IPS-18a (cell line): ENCODE data around the gene OR7A17.

Source experiments
- H3K27ac ChIP-seq: one replicate; pipeline ENCODE4 v1.5.1; 2013; ENCODE audit warnings: low read length
- H3K27me3 ChIP-seq: one replicate; pipeline ENCODE4 v1.6.1; 2013; ENCODE audit warnings: mild to moderate bottlenecking, low read length; ENCODE audit not compliant: control insufficient read depth, insufficient read depth
- H3K36me3 ChIP-seq: one replicate; pipeline ENCODE4 v1.6.1; 2013; ENCODE audit warnings: low read depth, low read length; ENCODE audit not compliant: control insufficient read depth
- H3K4me1 ChIP-seq: one replicate; pipeline ENCODE4 v1.6.1; 2013; ENCODE audit warnings: low read depth, low read length; ENCODE audit not compliant: control insufficient read depth
- H3K4me3 ChIP-seq: one replicate; pipeline ENCODE4 v1.5.1; 2013; ENCODE audit warnings: low read length
- H3K9ac ChIP-seq: one replicate; pipeline ENCODE4 v1.6.1; 2013; ENCODE audit warnings: mild to moderate bottlenecking, low read length, moderate library complexity
- H3K9me3 ChIP-seq: one replicate; pipeline ENCODE4 v1.6.1; 2013; ENCODE audit warnings: low read depth, low read length; ENCODE audit not compliant: control insufficient read depth

The OR7A17 gene

GRCh38 chr19:14843578-14843977, 42.4 kb downstream of the OR7A17 start:
- Histone ChIP-seq H3K36me3 (no peaks in the 10 kb centered on the region), H3K9me3 (peaks cover 41% of the 10 kb centered on the region), H3K27me3 (no peaks in the 10 kb centered on the region), H3K9ac (no peak overlapping the region), H3K4me1 (no peaks in the 10 kb centered on the region), H3K4me3 (no peak overlapping the region), H3K27ac (no peak overlapping the region)

- H3K9ac ChIP-seq: no peak overlapping the region
- peaks cover 39% of the 10 kb centered on the region for H3K9me3 ChIP-seq
- H3K27me3 ChIP-seq: no peaks in the 10 kb centered on the region
- H3K27ac ChIP-seq: no peak overlapping the region
- no peaks in the 10 kb centered on the region for H3K36me3 ChIP-seq
- no peaks in the 10 kb centered on the region for H3K4me1 ChIP-seq
- H3K4me3 ChIP-seq: no peak overlapping the region
These were observed 42.8 kb downstream of the OR7A17 start for GRCh38 chr19:14843169-14843568.

DNA sequence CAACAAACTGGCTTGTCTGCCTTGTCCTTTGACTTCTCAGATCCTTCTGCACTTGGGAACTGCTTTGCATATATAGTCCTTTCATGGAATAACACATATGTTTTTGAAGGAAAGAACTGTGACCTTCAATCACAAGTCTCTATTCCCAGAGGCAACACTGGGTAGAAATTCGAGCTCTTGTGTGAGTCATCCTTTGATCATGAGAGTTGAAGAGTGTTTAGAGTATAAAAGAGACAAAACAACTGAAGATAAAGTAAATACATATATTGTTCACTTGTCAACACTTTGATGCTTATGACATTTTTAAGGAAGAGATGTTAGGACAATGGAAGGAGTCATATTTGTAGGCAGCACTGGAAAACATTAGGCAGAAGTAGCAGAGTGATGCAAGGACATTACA, 45.7 kb downstream of the OR7A17 start:
- Histone ChIP-seq H3K27ac (no peak overlapping the region), H3K27me3 (no peaks in the 10 kb centered on the region), H3K9me3 (peaks cover 49% of the 10 kb centered on the region), H3K36me3 (no peaks in the 10 kb centered on the region), H3K4me3 (no peak overlapping the region), H3K4me1 (no peaks in the 10 kb centered on the region), H3K9ac (no peak overlapping the region)

DNA sequence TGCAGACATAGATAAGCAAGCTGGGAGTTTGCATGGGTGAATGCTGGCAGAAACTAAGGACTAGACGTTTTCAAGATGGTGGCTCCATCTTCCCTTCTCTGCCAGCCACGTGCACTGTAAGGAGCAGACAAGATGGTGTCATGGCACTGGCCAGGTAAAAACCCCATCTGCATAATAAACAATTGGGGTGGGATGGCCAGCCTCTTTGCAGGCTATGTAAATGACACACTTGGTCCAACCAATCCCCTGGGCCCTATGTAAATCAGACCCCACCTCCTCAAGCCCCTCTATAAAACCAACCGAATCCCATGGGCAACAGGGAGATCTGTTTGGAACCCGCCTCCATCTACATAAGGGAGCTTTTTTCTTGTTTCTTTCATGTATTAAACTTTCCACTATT, 48.5 kb downstream of the OR7A17 start:
- Histone ChIP-seq H3K36me3 (no peaks in the 10 kb centered on the region), H3K9ac (no peak overlapping the region), H3K27me3 (no peaks in the 10 kb centered on the region), H3K9me3 (peaks cover 60% of the 10 kb centered on the region), H3K4me1 (no peaks in the 10 kb centered on the region), H3K4me3 (no peak overlapping the region), H3K27ac (no peak overlapping the region)

DNA sequence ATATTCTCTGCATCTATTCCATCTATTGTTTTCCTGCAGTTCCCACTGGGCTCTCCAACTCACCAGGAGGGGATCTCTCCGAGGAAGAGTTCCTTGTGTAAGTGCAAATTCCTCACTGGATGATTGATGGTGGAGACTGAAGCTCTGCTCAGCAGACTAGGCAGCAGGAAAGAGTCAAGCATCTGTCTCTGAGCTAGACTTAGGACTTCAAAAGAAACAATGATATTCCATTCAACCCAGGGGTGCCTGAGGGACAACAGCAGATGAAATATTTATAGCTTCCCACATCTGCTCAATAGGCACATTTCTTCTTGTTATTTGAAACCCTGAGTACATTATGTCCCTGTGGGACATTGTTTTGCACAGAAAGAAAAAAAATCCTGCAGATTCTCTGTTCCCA, 50.9 kb downstream of the OR7A17 start, which contains the start of the genes OR7A5 and OR7C1:
Gene OR7A5 (minus strand): TSS at position 175 of the 400 bp plus-strand sequence. CDS start 6,944 bp downstream, outside the sequence.
Gene OR7C1 (minus strand): TSS at position 175 of the 400 bp plus-strand sequence. CDS start 35,049 bp downstream, outside the sequence.
- Histone ChIP-seq H3K27ac (no peak within 1 kb of the TSS), H3K27me3 (no peaks in the 10 kb centered on the region)

GRCh38 chr19:14830702-14831101, 55.2 kb downstream of the OR7A17 start:
- Histone ChIP-seq H3K36me3 (no peaks in the 10 kb centered on the region), H3K27ac (no peak overlapping the region), H3K9ac (no peak overlapping the region), H3K9me3 (peaks cover 53% of the 10 kb centered on the region), H3K4me3 (no peak overlapping the region), H3K4me1 (no peaks in the 10 kb centered on the region), H3K27me3 (no peaks in the 10 kb centered on the region)

More for the DNA sequence above, 50.9 kb downstream of the OR7A17 start, which contains the start of the genes OR7A5 and OR7C1:
- Histone ChIP-seq H3K4me3 (no peak within 1 kb of the TSS), H3K4me1 (no peaks in the 10 kb centered on the region), H3K9me3 (peaks cover 68% of the 10 kb centered on the region), H3K9ac (no peak within 1 kb of the TSS), H3K36me3 (no peaks in the 10 kb centered on the region)
